Colonic mucosa (tissue), 4 donors: Measurements from ENCODE around the gene SLC38A5. TPM values are rescaled to one million over a fixed set of nuclear protein-coding genes. Genes with fewer than 3 reads are reported as not detected.
A peak's percentile ranks its signal among the peaks of the same experiment; 100 is the strongest.

Source experiments
- DNase-seq: peaks from one replicate; pipeline ENCODE4 v3.0.0-alpha.2; 2020
- H3K27ac ChIP-seq: fragments of 200-600 bp; one replicate; pipeline ENCODE4 v1.8.0; 2021
- H3K27me3 ChIP-seq: fragments of 200-600 bp; one replicate; pipeline ENCODE4 v1.8.0; 2021
- H3K36me3 ChIP-seq: fragments of 200-600 bp; one replicate; pipeline ENCODE4 v1.8.0; 2021
- H3K4me1 ChIP-seq: fragments of 200-600 bp; one replicate; pipeline ENCODE4 v1.8.0; 2021; ENCODE audit warnings: mild to moderate bottlenecking
- H3K4me3 ChIP-seq: fragments of 200-600 bp; one replicate; pipeline ENCODE4 v1.8.0; 2021
- H3K9ac ChIP-seq, 2 donors: one replicate each; pipeline ENCODE4 v1.7.0; 2013; ENCODE audit warnings: control low read depth in 2 of 2, low read depth in 2 of 2, low read length in 2 of 2
- H3K9me3 ChIP-seq: fragments of 200-600 bp; one replicate; pipeline ENCODE4 v1.8.0; 2021
- intact Hi-C: fragments of 100-400 bp; cut with DNase I; formaldehyde crosslinking; loops from one replicate; pipeline ENCODE4 v1.14.1; 2022
- total RNA-seq, 2 donors: library from RNA; stranded (reverse); fragmentation: NEBNext Ultra II Directional in 1 of 2; extraction: Animal tissue kit (Norgen Biotek cat#: 25700) in 1 of 2; gene quantifications; one replicate each; pipeline ENCODE4 v1.2.1, GENCODE V29; 2021
- TF ChIP-seq, protein P1 (sequence below): fragments of 200-600 bp; IDR thresholded peaks from one replicate; pipeline ENCODE4 v1.8.0; 2022; ENCODE audit warnings: antibody characterized with exemption, mild to moderate bottlenecking
- donor health status: healthy.
- donor health status: DM: no; HTN: no; CAD: no.
- donor health status: DM: no; HTN: no; CAD: no.

Gene SLC38A5
- total RNA-seq, 2 donors from 2014 or later: 18.8 to 89.3 TPM

DNA sequence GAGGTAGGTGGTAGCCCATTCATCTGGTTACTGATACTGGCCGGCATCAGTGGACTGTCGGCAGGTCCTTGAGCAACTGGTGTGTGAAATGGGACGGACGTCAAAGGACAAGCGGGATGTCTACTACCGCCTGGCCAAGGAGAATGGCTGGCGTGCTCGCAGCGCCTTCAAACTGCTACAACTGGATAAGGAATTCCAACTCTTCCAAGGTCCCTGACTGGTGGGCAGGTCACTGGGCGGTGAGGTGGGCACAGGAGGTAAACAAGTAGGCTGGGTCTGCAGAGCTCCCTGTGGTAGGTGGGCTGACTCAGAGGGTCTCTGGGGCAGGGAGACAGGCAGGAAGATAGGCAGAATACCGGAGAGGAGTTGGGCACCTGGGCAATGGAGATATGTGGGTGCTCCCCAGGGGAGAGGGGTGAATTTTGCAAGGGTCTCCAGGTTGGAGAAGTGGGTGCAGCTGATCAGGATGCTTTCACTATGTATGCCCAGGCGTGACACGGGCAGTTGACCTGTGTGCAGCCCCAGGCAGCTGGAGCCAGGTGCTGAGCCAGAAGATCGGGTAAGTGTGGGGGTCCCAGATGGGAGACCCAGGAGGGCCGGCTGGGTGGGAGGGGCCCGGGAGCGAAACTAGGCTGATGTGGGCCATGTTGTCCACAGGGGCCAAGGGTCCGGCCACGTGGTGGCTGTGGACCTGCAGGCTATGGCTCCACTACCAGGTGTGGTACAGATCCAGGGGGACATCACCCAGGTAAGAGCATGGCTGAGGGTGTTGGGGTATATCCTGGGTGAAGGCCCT is 8.1 kb upstream of the SLC38A5 start:
- H3K36me3 ChIP-seq: no peaks in the 10 kb centered on the region
- intact Hi-C loops: no loop called here
- H3K4me3 ChIP-seq: no peak overlapping the region
- H3K9me3 ChIP-seq: no peaks in the 10 kb centered on the region
- TF ChIP-seq, protein P1, sequence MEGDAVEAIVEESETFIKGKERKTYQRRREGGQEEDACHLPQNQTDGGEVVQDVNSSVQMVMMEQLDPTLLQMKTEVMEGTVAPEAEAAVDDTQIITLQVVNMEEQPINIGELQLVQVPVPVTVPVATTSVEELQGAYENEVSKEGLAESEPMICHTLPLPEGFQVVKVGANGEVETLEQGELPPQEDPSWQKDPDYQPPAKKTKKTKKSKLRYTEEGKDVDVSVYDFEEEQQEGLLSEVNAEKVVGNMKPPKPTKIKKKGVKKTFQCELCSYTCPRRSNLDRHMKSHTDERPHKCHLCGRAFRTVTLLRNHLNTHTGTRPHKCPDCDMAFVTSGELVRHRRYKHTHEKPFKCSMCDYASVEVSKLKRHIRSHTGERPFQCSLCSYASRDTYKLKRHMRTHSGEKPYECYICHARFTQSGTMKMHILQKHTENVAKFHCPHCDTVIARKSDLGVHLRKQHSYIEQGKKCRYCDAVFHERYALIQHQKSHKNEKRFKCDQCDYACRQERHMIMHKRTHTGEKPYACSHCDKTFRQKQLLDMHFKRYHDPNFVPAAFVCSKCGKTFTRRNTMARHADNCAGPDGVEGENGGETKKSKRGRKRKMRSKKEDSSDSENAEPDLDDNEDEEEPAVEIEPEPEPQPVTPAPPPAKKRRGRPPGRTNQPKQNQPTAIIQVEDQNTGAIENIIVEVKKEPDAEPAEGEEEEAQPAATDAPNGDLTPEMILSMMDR: no peak
- no peaks in the 10 kb centered on the region for H3K27me3 ChIP-seq
- no peak overlapping the region for H3K9ac ChIP-seq
- no peak overlapping the region for H3K27ac ChIP-seq
- H3K4me1 ChIP-seq: no peaks in the 10 kb centered on the region
- no peak for DNase-seq

DNA sequence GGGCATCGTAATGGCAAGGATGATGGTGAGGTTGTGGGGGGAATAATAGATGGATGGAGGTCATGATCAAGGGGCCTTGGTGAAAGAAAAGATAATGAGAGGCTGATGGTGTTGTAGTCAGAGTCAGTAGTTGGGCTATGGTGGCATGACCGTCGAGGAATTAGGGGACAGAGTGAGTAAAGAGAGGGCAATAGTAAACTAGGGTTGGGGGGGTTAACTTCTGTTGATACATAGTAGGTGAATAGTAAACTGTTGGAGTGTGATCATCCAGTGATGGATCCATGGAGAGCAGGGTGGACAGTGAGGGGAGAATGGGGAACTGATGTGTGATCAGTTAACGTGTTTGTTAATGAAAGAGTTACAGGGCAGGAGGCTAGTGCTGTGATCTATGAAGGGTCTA is 6.9 kb upstream of the SLC38A5 start:
- H3K27ac ChIP-seq: no peak overlapping the region
- no peaks in the 10 kb centered on the region for H3K4me1 ChIP-seq
- intact Hi-C loops: no loop called here
- TF ChIP-seq, protein P1: no peak
- peak overlapping the region; percentile 43 to 76 for H3K9ac ChIP-seq
- H3K27me3 ChIP-seq: no peaks in the 10 kb centered on the region
- H3K36me3 ChIP-seq: no peaks in the 10 kb centered on the region
- DNase-seq: no peak
- peak overlapping the region; percentile 69 for H3K4me3 ChIP-seq
- no peaks in the 10 kb centered on the region for H3K9me3 ChIP-seq

DNA sequence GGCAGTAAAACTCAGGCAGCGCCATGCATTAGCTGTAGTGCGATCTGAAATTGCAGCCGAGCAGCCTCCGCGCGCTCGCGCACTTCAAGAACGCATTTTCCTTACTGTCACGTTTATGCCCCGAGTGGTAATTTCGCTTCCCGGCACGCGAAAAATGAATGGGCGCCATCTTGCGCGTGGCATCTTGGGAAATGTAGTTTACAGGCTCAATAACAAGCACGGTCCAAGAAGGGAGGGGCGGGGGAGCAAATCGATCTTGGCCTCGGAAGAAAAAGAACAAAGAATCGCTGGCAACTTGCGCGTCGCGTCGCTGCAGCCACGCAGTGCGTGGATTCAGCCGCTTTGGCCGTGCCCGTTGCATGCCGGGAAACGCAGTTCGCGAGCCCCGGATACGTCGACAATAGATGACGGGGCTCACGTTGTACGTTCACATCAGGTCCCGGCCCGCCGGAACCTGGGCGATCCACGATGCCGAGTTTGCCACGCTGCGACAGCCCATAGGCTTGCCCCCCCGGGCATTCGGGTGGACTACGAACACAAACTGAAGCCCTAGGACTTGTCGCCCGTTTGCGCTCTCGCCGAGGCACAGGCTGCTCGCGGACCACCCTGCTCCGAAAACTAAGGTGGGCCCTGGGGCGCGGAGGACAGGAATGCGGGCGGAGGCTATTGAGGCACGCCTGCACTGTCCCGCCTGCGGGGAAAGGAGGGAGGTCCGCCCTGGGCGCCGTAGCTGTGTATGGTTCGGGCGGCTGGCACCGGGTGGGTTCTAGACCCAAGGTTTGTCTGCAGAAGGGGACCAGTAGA is 5.9 kb upstream of the SLC38A5 start, which contains the start of gene FTSJ1:
FTSJ1 (plus strand) TSS at position 426 of the 804 bp plus-strand sequence. CDS start 1,849 bp downstream, outside the sequence.
- intact Hi-C loops: no loop called here
- DNase-seq: peak; percentile 86
- Histone ChIP-seq H3K27ac (peak within 1 kb of the TSS; percentile 61), H3K9ac (peak within 1 kb of the TSS; percentile 76 to 79), H3K9me3 (no peaks in the 10 kb centered on the region), H3K27me3 (no peaks in the 10 kb centered on the region), H3K36me3 (no peaks in the 10 kb centered on the region), H3K4me1 (no peaks in the 10 kb centered on the region), H3K4me3 (peak within 1 kb of the TSS; percentile 69)
- TF ChIP-seq, protein P1: no peak

DNA sequence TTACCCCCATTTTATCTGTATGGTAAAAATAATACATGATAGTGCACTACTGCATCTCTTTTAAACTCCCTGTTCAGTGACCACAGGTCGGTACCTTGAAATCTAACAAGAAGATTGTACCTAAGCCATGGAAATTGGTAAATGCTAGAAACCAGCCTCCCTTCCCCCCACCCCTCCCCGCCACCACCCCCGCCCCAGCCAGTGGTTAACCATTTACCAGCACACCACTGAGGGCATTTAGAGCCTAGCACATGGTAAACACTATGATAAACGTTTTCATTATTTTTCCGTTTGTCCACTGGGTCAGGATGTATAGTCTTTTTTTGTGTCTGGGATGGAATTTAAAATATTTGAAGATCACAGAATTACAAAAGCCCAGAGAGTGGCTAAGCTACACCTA is 5.2 kb upstream of the SLC38A5 start:
- H3K36me3 ChIP-seq: no peaks in the 10 kb centered on the region
- peak overlapping the region; percentile 61 for H3K27ac ChIP-seq
- TF ChIP-seq, protein P1: no peak
- intact Hi-C loops: no loop called here
- H3K4me1 ChIP-seq: no peaks in the 10 kb centered on the region
- H3K9ac ChIP-seq: peak overlapping the region in 1 of 2 donors; percentile 51
- H3K4me3 ChIP-seq: peak overlapping the region; percentile 69
- H3K9me3 ChIP-seq: no peaks in the 10 kb centered on the region
- no peaks in the 10 kb centered on the region for H3K27me3 ChIP-seq
- DNase-seq: peak; percentile 42

DNA sequence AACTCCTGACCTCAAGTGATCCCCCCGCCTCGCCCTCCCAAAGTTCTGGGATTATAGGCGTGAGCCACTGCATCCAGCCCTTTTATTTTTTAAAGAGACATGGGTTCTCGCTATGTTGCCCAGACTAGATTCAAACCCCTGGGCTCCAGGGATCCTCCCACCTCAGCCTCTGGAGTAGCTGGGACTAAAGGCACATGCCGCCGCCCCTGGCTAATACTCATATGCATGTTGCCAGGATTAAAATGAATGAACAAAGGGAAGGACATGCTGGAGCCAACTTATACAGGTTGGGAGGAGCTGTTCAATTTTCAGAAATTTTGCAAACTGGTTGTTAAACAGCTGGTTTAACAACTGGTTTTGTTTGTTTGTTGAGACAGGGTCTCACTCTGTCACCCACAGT is 4.5 kb upstream of the SLC38A5 start:
- intact Hi-C loops: no loop called here

More for the DNA sequence above, 4.5 kb upstream of the SLC38A5 start:
- Histone ChIP-seq H3K9ac (no peak overlapping the region), H3K36me3 (no peaks in the 10 kb centered on the region), H3K27ac (no peak overlapping the region), H3K4me3 (no peak overlapping the region), H3K9me3 (no peaks in the 10 kb centered on the region), H3K27me3 (no peaks in the 10 kb centered on the region), H3K4me1 (no peaks in the 10 kb centered on the region)
- no peak for DNase-seq
- TF ChIP-seq, protein P1: no peak
